SK-N-SH (cell line): Measurements from ENCODE around the gene CDK5RAP2. TPM values are rescaled to one million over a fixed set of nuclear protein-coding genes. Genes with fewer than 3 reads are reported as not detected.

Experiments used
- CTCF ChIA-PET: fragments of 300-600, 350-600 bp; formaldehyde crosslinking; extraction: SDS; loops from one replicate; lab custom pipeline; 2021; lab: Yijun Ruan, JAX
- POLR2A ChIA-PET: fragments of 350-600 bp; sonication (Branson Sonifier 250); formaldehyde crosslinking; extraction: SDS; loops from one replicate; lab custom pipeline; 2020; ENCODE audit warnings: antibody characterized with exemption, inconsistent platforms; lab: Yijun Ruan, JAX
- DNase-seq: peaks from one replicate; pipeline ENCODE4 v3.0.0; 2012
- H2AFZ ChIP-seq: fragments of 200-600 bp; sonication (generic); 2 replicates; pipeline ENCODE4 v1.8.1; 2016; ENCODE audit warnings: antibody characterized with exemption, mild to moderate bottlenecking, low read depth
- H3F3A ChIP-seq: fragments of 200-600 bp; sonication (generic); replicated peaks from 2 replicates; pipeline ENCODE3; 2016; ENCODE audit warnings: antibody characterized with exemption, mild to moderate bottlenecking; ENCODE audit not compliant: insufficient read depth
- H3K27ac ChIP-seq, 2 experiments: fragments of 200-500 bp in 1 of 2; fragments of 200-600 bp in 1 of 2; sonication (Bioruptor generic) in 1 of 2; sonication (generic), shearing (Covaris generic) in 1 of 2; 2 replicates each; pipeline versions ENCODE4 v1.5.1 to v1.6.1; 2014 to 2016; ENCODE audit warnings: low read depth in 2 of 2, inconsistent platforms in 1 of 2, low read length in 1 of 2, mild to moderate bottlenecking in 1 of 2, mixed read lengths in 1 of 2
- H3K27me3 ChIP-seq: fragments of 200-600 bp; sonication (generic), shearing (Covaris generic); 2 replicates; pipeline ENCODE4 v1.6.1; 2016; ENCODE audit warnings: mixed run types; ENCODE audit not compliant: insufficient read depth
- H3K36me3 ChIP-seq, 2 experiments: fragments of 200-500 bp in 1 of 2; fragments of 200-600 bp in 1 of 2; sonication (Bioruptor generic) in 1 of 2; sonication (generic) in 1 of 2; replicated peaks in 1 of 2; 2 replicates each; pipeline versions ENCODE3 to v1.5.1; 2014 to 2016; ENCODE audit warnings: low read length in 1 of 2, mild to moderate bottlenecking in 1 of 2; ENCODE audit not compliant: insufficient read depth in 2 of 2, control insufficient read depth in 1 of 2
- H3K4me1 ChIP-seq, 2 experiments: fragments of 200-500 bp in 1 of 2; fragments of 200-600 bp in 1 of 2; sonication (Bioruptor generic) in 1 of 2; sonication (generic), shearing (Covaris generic) in 1 of 2; 2 replicates each; pipeline versions ENCODE4 v1.5.1 to v1.6.1; 2014 to 2016; ENCODE audit warnings: low read depth in 1 of 2, low read length in 1 of 2, mixed run types in 1 of 2; ENCODE audit not compliant: insufficient read depth in 2 of 2, control insufficient read depth in 1 of 2
- H3K4me2 ChIP-seq: fragments of 200-600 bp; sonication (generic), shearing (Covaris generic); 2 replicates; pipeline ENCODE4 v1.6.1; 2017; ENCODE audit warnings: mixed run types
- H3K4me3 ChIP-seq, 2 experiments: fragments of 200-500 bp in 1 of 2; fragments of 200-600 bp in 1 of 2; sonication (Bioruptor generic) in 1 of 2; sonication (generic), shearing (Covaris generic) in 1 of 2; 2 replicates each; pipeline versions ENCODE4 v1.5.1 to v1.8.1; 2014 to 2016; ENCODE audit warnings: low read depth in 2 of 2, inconsistent platforms in 1 of 2, low read length in 1 of 2, mild to moderate bottlenecking in 1 of 2, mixed read lengths in 1 of 2, moderate library complexity in 1 of 2
- H3K79me2 ChIP-seq: fragments of 200-600 bp; sonication (generic); 2 replicates; pipeline ENCODE4 v1.8.1; 2017; ENCODE audit warnings: mild to moderate bottlenecking; ENCODE audit not compliant: insufficient read depth
- H3K9ac ChIP-seq: fragments of 200-600 bp; sonication (generic); 2 replicates; pipeline ENCODE4 v1.6.1; 2017; ENCODE audit warnings: mixed run types
- H3K9me2 ChIP-seq: fragments of 200-600 bp; sonication (generic); 2 replicates; pipeline ENCODE4 v1.6.1; 2017; ENCODE audit warnings: mixed run types
- H3K9me3 ChIP-seq: fragments of 200-600 bp; sonication (generic); 2 replicates; pipeline ENCODE4 v1.6.1; 2017; ENCODE audit warnings: mixed run types, mild to moderate bottlenecking, moderate library complexity
- H4K20me1 ChIP-seq: fragments of 200-600 bp; sonication (generic); 2 replicates; pipeline ENCODE4 v1.6.1; 2017; ENCODE audit warnings: mild to moderate bottlenecking, mixed run types; ENCODE audit not compliant: insufficient read depth
- CHD2 ChIP-seq: fragments of 150-350 bp; IDR thresholded peaks from 2 replicates; pipeline ENCODE4 v1.6.1; 2018; ENCODE audit warnings: low read length; ENCODE audit not compliant: partially characterized antibody
- CTCF ChIP-seq: fragments of 200-600 bp; sonication (generic); IDR thresholded peaks from 2 replicates; pipeline ENCODE4 v1.6.1; 2017; ENCODE audit warnings: antibody characterized with exemption, mild to moderate bottlenecking, moderate library complexity
- EP300 ChIP-seq, 2 experiments: IDR thresholded peaks; 2 replicates each; pipeline versions ENCODE4 v1.4.0 to v1.6.1; 2012; ENCODE audit warnings: borderline replicate concordance in 1 of 2, low read depth in 1 of 2, low read length in 1 of 2
- FOSL2 ChIP-seq: IDR thresholded peaks from 2 replicates; pipeline ENCODE4 v1.4.0; 2012; ENCODE audit warnings: low read depth, mild to moderate bottlenecking, moderate library complexity, borderline replicate concordance
- MEF2A ChIP-seq: IDR thresholded peaks from 2 replicates; pipeline ENCODE4 v1.4.0; 2012; ENCODE audit warnings: low read depth, borderline replicate concordance
- NRF1 ChIP-seq: IDR thresholded peaks from 2 replicates; pipeline ENCODE4 v1.6.1; 2012; ENCODE audit warnings: low read depth, mild to moderate bottlenecking, low read length
- PBX3 ChIP-seq: IDR thresholded peaks from 2 replicates; pipeline ENCODE4; 2012
- RAD21 ChIP-seq: IDR thresholded peaks from 2 replicates; pipeline ENCODE4 v1.6.1; 2012; ENCODE audit warnings: mild to moderate bottlenecking, low read length
- RCOR1 ChIP-seq: fragments of 150-350 bp; IDR thresholded peaks from 2 replicates; pipeline ENCODE4 v1.6.1; 2017; ENCODE audit warnings: antibody characterized with exemption, low read length
- REST ChIP-seq: IDR thresholded peaks from 2 replicates; pipeline ENCODE4 v1.6.1; 2012; ENCODE audit warnings: mild to moderate bottlenecking, low read depth, low read length, moderate library complexity
- TAF1 ChIP-seq: IDR thresholded peaks from 2 replicates; pipeline ENCODE4 v1.6.1; 2012; ENCODE audit warnings: low read depth, mild to moderate bottlenecking, low read length, moderate library complexity, borderline replicate concordance
- TCF12 ChIP-seq: IDR thresholded peaks from 2 replicates; pipeline ENCODE4 v1.4.0; 2012
- TEAD4 ChIP-seq: IDR thresholded peaks from 2 replicates; pipeline ENCODE4 v1.4.0; 2012; ENCODE audit warnings: mild to moderate bottlenecking, borderline replicate concordance; ENCODE audit not compliant: insufficient read depth
- USF1 ChIP-seq: IDR thresholded peaks from 2 replicates; pipeline ENCODE4 v1.4.0; 2012; ENCODE audit warnings: low read depth, borderline replicate concordance
- YY1 ChIP-seq: IDR thresholded peaks from 2 replicates; pipeline ENCODE4 v1.4.0; 2012; ENCODE audit warnings: low read depth, mild to moderate bottlenecking
- WGBS: methylation state at CpG from one replicate; pipeline ENCODE4 v1.1.6; 2017; ENCODE audit warnings: low lambda C conversion rate; 5-methylcytosine and 5-hydroxymethylcytosine counted together
- polyA plus RNA-seq, 3 experiments: library from polyadenylated mRNA; depleted of rRNA; stranded (reverse); fragments of >200 nt; gene quantifications; 2 replicates each; pipeline ENCODE4 v1.2.3, GENCODE V29; 2012
- TF ChIP-seq, protein P1 (sequence below): fragments of 150-350 bp; IDR thresholded peaks from 2 replicates; pipeline ENCODE4 v1.6.1; 2017; ENCODE audit warnings: antibody characterized with exemption, low read length, low read depth, borderline replicate concordance

Gene CDK5RAP2
- polyA plus RNA-seq, 1 of the 3 experiments (the other 2 are of a cell fraction) = 20.7 TPM

DNA sequence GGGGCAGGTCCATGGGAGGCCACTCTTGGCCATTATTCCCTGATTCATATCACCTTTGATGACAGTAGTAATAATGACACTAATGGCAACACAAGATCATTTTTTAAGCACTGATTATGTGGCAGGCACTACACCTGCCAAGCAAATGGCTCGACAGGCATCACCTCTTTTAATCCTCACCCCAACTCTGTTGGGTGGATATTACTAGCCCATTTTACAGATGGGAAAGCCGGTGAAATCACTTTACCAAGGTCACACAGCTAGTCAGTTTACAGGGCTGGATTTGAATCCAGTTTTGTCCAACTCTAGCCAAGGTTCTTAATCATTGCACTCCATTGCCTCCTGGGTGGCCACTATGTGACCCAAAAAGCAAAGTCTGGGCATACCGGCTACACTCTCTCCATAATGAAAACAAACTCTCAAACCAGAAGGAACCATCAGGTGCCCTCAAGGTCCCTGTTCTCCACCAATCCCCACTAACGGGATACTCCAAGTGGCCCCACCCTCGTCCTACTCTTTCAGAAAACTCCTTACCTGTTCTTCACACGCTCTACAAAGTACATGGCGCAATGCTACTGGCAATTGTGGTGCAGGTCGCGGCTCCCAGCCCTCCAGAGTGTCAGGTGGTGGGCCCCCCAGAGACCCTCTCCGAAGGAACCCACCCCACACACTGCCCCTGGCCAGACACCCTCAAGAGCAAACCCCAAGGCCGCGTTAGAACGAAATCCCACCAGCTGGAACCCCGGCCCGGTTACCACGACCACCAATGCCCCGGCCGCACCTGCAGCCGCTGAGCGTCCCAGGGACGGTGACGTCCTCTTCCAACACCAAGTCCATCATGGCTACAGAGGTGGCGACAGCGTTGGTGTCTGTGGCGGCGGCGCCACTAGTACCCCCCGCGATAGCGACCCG, 572 bp downstream of the CDK5RAP2 start (continued):
- TF ChIP-seq REST (no peak), MEF2A (no peak), RAD21 (no peak), PBX3 (no peak), CTCF (no peak)
- TF ChIP-seq, protein P1, sequence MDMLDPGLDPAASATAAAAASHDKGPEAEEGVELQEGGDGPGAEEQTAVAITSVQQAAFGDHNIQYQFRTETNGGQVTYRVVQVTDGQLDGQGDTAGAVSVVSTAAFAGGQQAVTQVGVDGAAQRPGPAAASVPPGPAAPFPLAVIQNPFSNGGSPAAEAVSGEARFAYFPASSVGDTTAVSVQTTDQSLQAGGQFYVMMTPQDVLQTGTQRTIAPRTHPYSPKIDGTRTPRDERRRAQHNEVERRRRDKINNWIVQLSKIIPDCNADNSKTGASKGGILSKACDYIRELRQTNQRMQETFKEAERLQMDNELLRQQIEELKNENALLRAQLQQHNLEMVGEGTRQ = no peak

GRCh38 chr9:120574473-120574872, 5.5 kb downstream of the CDK5RAP2 start:
- no peak for DNase-seq
- H3K4me2 ChIP-seq = no peak overlapping the region
- no peak overlapping the region for H3K9ac ChIP-seq
- H3K79me2 ChIP-seq = peaks cover 81% of the 10 kb centered on the region
- H2AFZ ChIP-seq = no peak overlapping the region
- ChIA-PET CTCF (no interaction called here), POLR2A (no interaction called here)
- no peaks in the 10 kb centered on the region for H3K9me2 ChIP-seq
- H3K27ac ChIP-seq = peak overlapping the region in 1 of 2 experiments; percentile 48; a peak in 1 of 4 replicates
- H3K36me3 ChIP-seq = peaks cover 10 to 13% of the 10 kb centered on the region in 2 experiments
- 61% methylated on average over 2 of the region's 2 CpGs for WGBS
- peaks cover 6% of the 10 kb centered on the region; the same call in 1 of the 2 replicates for H4K20me1 ChIP-seq
- no peaks in the 10 kb centered on the region for H3K9me3 ChIP-seq
- H3K27me3 ChIP-seq = no peaks in the 10 kb centered on the region
- H3K4me1 ChIP-seq = peaks cover 0 to 25% of the 10 kb centered on the region in 2 experiments; a peak in 1 of 4 replicates
- H3K4me3 ChIP-seq = no peak overlapping the region
- no peaks in the 10 kb centered on the region for H3F3A ChIP-seq
- TF ChIP-seq PBX3 = no peak
- TF ChIP-seq EP300 (IDR thresholded peaks at IDR 0.05; ENCODE audit: borderline replicate concordance in 1 of 2, low read depth in 1 of 2, low read length in 1 of 2) = no peak
- TF ChIP-seq RAD21 = no peak
- TF ChIP-seq CHD2 = no peak
- TF ChIP-seq TAF1 = no peak
- TF ChIP-seq FOSL2 = no peak
- no peak for TF ChIP-seq YY1
- no peak for TF ChIP-seq TCF12
- no peak for TF ChIP-seq USF1
- no peak for TF ChIP-seq CTCF
- no peak for TF ChIP-seq TEAD4
- no peak for TF ChIP-seq NRF1
- TF ChIP-seq RCOR1 = no peak
- TF ChIP-seq, all 33 proteins: peak for 0
